GM21390 (cell line): Measurements from ENCODE around the gene SLC38A4.
A peak's percentile ranks its signal among the peaks of the same experiment; 100 is the strongest.

Experiments
- ATAC-seq: cut with Tn5 transposase; IDR thresholded peaks from one replicate; pipeline ENCODE4 v1.9.1; 2021; ENCODE audit not compliant: unreplicated experiment

The SLC38A4 gene

GRCh38 chr12:46815809-46816208 is 10.0 kb downstream of the SLC38A4 start:
- no peak for ATAC-seq

GRCh38 chr12:46814143-46814542 is 11.7 kb downstream of the SLC38A4 start:
- ATAC-seq = no peak

GRCh38 chr12:46811185-46811584 is 14.6 kb downstream of the SLC38A4 start:
- ATAC-seq = no peak

- ATAC-seq = no peak
These were observed 16.7 kb downstream of the SLC38A4 start for GRCh38 chr12:46808955-46809697.

GRCh38 chr12:46808317-46808716 is 17.5 kb downstream of the SLC38A4 start:
- ATAC-seq = no peak

- ATAC-seq = no peak
These were observed 21.7 kb downstream of the SLC38A4 start for GRCh38 chr12:46804054-46804453.

- no peak for ATAC-seq
These were observed 22.3 kb downstream of the SLC38A4 start for GRCh38 chr12:46803517-46803916.

- ATAC-seq = no peak
These were observed 24.5 kb downstream of the SLC38A4 start for GRCh38 chr12:46801293-46801692.

- ATAC-seq = no peak
These were observed 25.6 kb downstream of the SLC38A4 start for GRCh38 chr12:46800160-46800559.

GRCh38 chr12:46798648-46799047 is 27.1 kb downstream of the SLC38A4 start:
- ATAC-seq = no peak

- no peak for ATAC-seq
These were observed 27.7 kb downstream of the SLC38A4 start for GRCh38 chr12:46798056-46798455.

GRCh38 chr12:46795988-46796387 is 29.8 kb downstream of the SLC38A4 start:
- no peak for ATAC-seq

- peak; percentile 83 for ATAC-seq
These were observed 31.1 kb downstream of the SLC38A4 start for GRCh38 chr12:46794593-46795190.

- ATAC-seq = no peak
These were observed 32.9 kb downstream of the SLC38A4 start for GRCh38 chr12:46792925-46793324.

- ATAC-seq = peak; percentile 44
These were observed 35.7 kb downstream of the SLC38A4 start for GRCh38 chr12:46790066-46790465.

GRCh38 chr12:46788072-46788887 is 37.5 kb downstream of the SLC38A4 start:
- ATAC-seq = no peak

- ATAC-seq = no peak
These were observed 38.2 kb downstream of the SLC38A4 start for GRCh38 chr12:46787496-46788055.

- ATAC-seq = no peak
These were observed 39.0 kb downstream of the SLC38A4 start for GRCh38 chr12:46786774-46787173.

GRCh38 chr12:46785382-46785781 is 40.4 kb downstream of the SLC38A4 start:
- no peak for ATAC-seq

GRCh38 chr12:46783871-46784270 is 41.9 kb downstream of the SLC38A4 start:
- no peak for ATAC-seq

- no peak for ATAC-seq
These were observed 45.9 kb downstream of the SLC38A4 start for GRCh38 chr12:46779879-46780278.

- no peak for ATAC-seq
These were observed 46.7 kb downstream of the SLC38A4 start for GRCh38 chr12:46779063-46779462.
